NB4 (cell line): Measurements from ENCODE around the gene POLQ.

Experiments
- DNase-seq: peaks from one replicate; pipeline ENCODE4 v3.0.0; 2010; ENCODE audit warnings: low read depth
- H3K4me3 ChIP-seq: one replicate; pipeline ENCODE4 v1.5.1; 2011; ENCODE audit warnings: mild to moderate bottlenecking, low read depth, low read length, moderate library complexity
- MYC ChIP-seq: IDR thresholded peaks from 2 replicates; pipeline ENCODE4 v1.6.1; 2011; ENCODE audit warnings: low read depth, low read length
- POLR2A ChIP-seq: IDR thresholded peaks from 2 replicates; pipeline ENCODE4 v1.6.1; 2011; ENCODE audit warnings: mild to moderate bottlenecking; ENCODE audit not compliant: insufficient read length; ENCODE audit errors: extremely low read depth
- TF ChIP-seq, protein P1 (sequence below): IDR thresholded peaks from 2 replicates; pipeline ENCODE4 v1.6.1; 2011; ENCODE audit warnings: low read depth, low read length
- TF ChIP-seq, protein P2 (sequence below): IDR thresholded peaks from one replicate; pipeline ENCODE4 v1.5.1; 2012; ENCODE audit warnings: low read depth, low read length

POLQ gene

DNA sequence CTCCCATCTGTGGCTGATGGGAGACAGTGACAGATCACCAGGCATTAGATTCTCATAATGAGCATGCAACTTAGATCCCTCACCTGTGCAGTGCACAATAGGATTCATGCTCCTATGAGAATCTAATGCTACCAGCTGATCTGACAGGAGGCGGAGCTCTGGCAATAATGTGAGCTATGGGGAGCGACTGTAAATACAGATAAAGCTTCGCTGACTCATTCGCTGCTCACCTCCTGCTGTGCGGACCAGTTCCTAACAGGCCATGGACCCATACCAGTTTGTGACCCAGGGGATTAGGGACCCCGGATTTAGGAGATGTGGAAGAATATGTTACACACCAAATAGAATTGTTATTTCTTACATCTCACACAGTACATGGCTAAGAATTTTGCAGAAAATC lies 28.7 kb upstream of the POLQ start:
- TF ChIP-seq, protein P1, sequence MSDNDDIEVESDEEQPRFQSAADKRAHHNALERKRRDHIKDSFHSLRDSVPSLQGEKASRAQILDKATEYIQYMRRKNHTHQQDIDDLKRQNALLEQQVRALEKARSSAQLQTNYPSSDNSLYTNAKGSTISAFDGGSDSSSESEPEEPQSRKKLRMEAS = no peak
- TF ChIP-seq, protein P2, sequence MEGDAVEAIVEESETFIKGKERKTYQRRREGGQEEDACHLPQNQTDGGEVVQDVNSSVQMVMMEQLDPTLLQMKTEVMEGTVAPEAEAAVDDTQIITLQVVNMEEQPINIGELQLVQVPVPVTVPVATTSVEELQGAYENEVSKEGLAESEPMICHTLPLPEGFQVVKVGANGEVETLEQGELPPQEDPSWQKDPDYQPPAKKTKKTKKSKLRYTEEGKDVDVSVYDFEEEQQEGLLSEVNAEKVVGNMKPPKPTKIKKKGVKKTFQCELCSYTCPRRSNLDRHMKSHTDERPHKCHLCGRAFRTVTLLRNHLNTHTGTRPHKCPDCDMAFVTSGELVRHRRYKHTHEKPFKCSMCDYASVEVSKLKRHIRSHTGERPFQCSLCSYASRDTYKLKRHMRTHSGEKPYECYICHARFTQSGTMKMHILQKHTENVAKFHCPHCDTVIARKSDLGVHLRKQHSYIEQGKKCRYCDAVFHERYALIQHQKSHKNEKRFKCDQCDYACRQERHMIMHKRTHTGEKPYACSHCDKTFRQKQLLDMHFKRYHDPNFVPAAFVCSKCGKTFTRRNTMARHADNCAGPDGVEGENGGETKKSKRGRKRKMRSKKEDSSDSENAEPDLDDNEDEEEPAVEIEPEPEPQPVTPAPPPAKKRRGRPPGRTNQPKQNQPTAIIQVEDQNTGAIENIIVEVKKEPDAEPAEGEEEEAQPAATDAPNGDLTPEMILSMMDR = no peak
- no peak for TF ChIP-seq MYC
- TF ChIP-seq POLR2A = no peak
- H3K4me3 ChIP-seq = no peak overlapping the region
- DNase-seq = peak; percentile 70

DNA sequence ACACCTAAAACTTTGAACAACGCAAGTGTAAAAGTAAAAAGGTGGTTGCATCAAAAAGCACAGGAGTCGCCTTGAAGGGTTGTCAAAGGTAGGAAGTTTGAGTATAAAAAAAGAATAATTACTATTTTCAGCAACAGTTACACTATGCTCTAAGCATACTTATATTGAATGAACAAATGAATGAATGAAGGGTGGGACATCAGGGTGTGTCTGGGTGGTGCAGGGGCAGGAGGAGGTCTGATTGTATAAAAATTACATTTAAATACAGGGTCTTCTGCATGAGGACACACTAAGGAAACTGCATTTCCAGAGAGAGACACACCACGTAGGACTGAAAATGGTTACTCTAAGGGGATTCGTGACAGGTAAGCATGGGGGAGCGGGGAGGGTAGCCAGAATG lies 21.9 kb upstream of the POLQ start, which contains the start of gene ARGFX:
ARGFX (plus strand) TSS at position 301 of the 400 bp plus-strand sequence. CDS start 2,765 bp downstream, outside the sequence.
- TF ChIP-seq, protein P2 = no peak
- TF ChIP-seq POLR2A (no peak), MYC (no peak)
- TF ChIP-seq, protein P1 = no peak
- DNase-seq = no peak
- H3K4me3 ChIP-seq = no peak within 1 kb of the TSS

DNA sequence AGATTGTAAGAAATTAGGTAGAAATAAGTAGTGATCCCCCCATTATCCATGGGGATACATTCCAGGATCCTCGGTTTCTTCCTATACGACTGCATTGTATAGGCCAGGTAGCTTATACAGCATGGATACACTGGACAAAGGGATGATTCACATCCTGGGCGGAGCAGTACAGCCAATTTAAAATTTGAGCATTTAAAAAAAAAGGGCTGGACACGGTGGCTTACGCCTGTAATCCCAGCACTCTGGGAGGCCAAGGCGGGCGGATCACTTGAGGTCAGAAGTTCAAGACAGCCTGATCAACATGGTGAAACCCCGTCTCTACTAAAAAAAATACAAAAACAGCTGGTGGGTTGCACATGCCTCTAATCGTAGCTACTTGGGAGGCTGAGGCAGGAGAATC lies 21.0 kb upstream of the POLQ start:
- TF ChIP-seq POLR2A = no peak
- TF ChIP-seq, protein P1 = no peak
- TF ChIP-seq MYC = no peak
- TF ChIP-seq, protein P2 = no peak
- H3K4me3 ChIP-seq = no peak overlapping the region
- no peak for DNase-seq

DNA sequence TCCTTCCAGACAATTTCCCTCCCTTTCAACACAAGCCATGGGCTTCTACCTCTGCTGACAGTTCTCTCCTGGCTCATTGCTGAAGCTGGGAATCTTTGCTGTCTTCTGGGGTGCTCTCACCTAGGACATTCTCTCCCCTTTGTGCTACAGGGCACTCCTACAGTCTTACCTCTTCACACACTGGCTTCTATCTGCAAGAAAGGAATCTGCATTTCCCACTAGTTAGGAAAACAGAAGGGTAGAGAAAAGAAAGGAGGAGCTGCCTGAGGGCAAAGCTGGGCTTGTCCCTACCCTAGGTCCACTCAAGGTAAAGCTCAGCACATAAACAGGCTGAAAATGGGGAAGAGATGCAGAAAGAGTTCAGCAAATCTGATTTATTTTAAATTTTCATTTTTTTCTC lies 16.4 kb upstream of the POLQ start:
- DNase-seq = no peak
- TF ChIP-seq, protein P1 = no peak
- no peak for TF ChIP-seq POLR2A
- no peak for TF ChIP-seq MYC
- TF ChIP-seq, protein P2 = no peak
- no peak overlapping the region for H3K4me3 ChIP-seq

DNA sequence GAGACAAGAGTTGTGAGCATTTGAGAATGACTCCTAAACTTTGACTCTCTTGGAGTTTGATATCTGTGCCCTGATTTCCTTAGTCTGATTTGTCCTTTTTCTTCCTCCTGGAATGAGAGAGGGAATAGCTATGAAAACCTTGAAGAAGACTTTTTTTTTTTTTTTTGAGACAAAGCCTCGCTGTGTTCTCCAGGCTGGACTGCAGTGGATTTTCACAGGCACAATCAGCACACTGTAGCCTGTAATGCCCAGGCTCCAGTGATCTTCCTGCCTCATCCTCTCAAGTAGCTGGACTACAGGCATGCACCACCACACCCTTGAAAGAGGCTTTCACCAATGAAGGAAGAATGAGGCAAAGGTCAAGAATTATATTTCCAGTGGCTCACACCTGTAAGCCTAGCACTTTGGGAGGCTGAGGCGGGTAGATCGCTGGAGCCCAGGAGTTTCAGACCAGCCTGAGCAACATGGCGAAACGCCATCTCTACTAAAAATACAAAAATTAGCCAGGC lies 11.7 kb upstream of the POLQ start:
- DNase-seq = no peak
- no peak overlapping the region for H3K4me3 ChIP-seq
- TF ChIP-seq, protein P2 = no peak
- TF ChIP-seq POLR2A (no peak), MYC (no peak)
- TF ChIP-seq, protein P1 = no peak

DNA sequence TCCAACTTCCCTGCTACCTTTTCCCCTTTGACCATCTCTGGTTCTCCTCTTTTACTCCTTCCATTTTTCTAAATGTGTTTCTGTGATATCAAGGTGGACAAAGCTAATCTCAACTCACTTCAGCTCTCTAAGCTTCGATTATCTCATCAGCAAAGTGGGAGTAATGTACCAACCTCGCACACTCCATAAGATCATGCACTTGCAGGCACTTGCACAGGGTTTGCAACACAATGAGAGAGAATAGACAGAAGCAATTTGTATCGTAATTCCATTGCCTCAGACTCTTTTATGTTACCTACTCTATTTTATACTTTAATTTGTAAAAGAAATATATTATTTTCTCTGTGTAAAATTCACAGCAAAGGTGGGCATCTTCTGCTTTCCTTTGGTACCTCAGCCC lies 7.0 kb upstream of the POLQ start:
- TF ChIP-seq, protein P1 = no peak
- TF ChIP-seq MYC = no peak
- TF ChIP-seq, protein P2 = no peak
- no peak for TF ChIP-seq POLR2A
- H3K4me3 ChIP-seq = no peak overlapping the region
- no peak for DNase-seq
